GM12878 (cell line): Measurements from ENCODE around the gene PIWIL4. TPM values are rescaled to one million over a fixed set of nuclear protein-coding genes. Genes with fewer than 3 reads are reported as not detected.

Source experiments
- ATAC-seq: fragments of 200-7000 bp; cut with Tn5 transposase; 3 replicates; pipeline ENCODE4 v1.9.1; 2020; ENCODE audit warnings: mild to moderate bottlenecking, moderate library complexity
- BruUV-seq: library from RNA; stranded (reverse); fragments of 400-500 nt; replicated peaks from 2 replicates; lab custom pipeline; 2021; lab: Mats Ljungman, UMichigan
- CTCF ChIA-PET: fragments of 300-600 bp; sonication (Branson Sonifier 250); formaldehyde crosslinking; extraction: SDS; loops from one replicate; lab custom pipeline; 2021; ENCODE audit warnings: inconsistent platforms; lab: Yijun Ruan, JAX
- POLR2A ChIA-PET: fragments of 350-600 bp; formaldehyde crosslinking; extraction: SDS; loops from one replicate; lab custom pipeline; 2021; ENCODE audit warnings: inconsistent platforms; lab: Charles Lee
- RAD21 ChIA-PET: fragments of 300-600 bp; sonication (Branson Sonifier 250); formaldehyde crosslinking; loops from one replicate; lab custom pipeline; 2023; ENCODE audit warnings: antibody characterized with exemption; ENCODE audit not compliant: unreplicated experiment; lab: Charles Lee
- SMC1A ChIA-PET: fragments of 300-600 bp; sonication (Branson Sonifier 250); formaldehyde crosslinking; loops from one replicate; lab custom pipeline; 2023; ENCODE audit not compliant: unreplicated experiment, uncharacterized antibody; lab: Charles Lee
- DNase-seq: peaks from one replicate; pipeline ENCODE4 v3.0.0-alpha.2; 2011; ENCODE audit warnings: low read depth, low spot score
- FAIRE-seq: peaks from 3 replicates; lab custom pipeline; 2011; peaks lifted over from hg19 to GRCh38; lab: Jason Lieb, UNC
- H2AFZ ChIP-seq: 2 replicates; pipeline ENCODE4 v1.6.0; 2011; ENCODE audit warnings: low read depth, low read length, control low read depth; ENCODE audit not compliant: control insufficient read depth
- H3K27ac ChIP-seq: 2 replicates; pipeline ENCODE4 v1.5.1; 2011; ENCODE audit warnings: control low read depth; ENCODE audit not compliant: control insufficient read depth, insufficient read depth
- H3K27me3 ChIP-seq, 2 experiments: replicated peaks in 1 of 2; 2 replicates each; pipeline versions ENCODE4 v1.6.0 to v1.6.1; 2011; ENCODE audit warnings: low read length in 1 of 2; ENCODE audit not compliant: control insufficient read depth in 2 of 2, insufficient read depth in 2 of 2
- H3K36me3 ChIP-seq, 2 experiments: 2 replicates each; pipeline ENCODE4 v1.5.1; 2011; ENCODE audit warnings: low read length in 1 of 2; ENCODE audit not compliant: control insufficient read depth in 2 of 2, insufficient read depth in 2 of 2
- H3K4me1 ChIP-seq: 2 replicates; pipeline ENCODE4 v1.6.1; 2011; ENCODE audit warnings: mild to moderate bottlenecking, low read length, moderate library complexity, mixed read lengths; ENCODE audit not compliant: control insufficient read depth, insufficient read depth
- H3K4me2 ChIP-seq: 2 replicates; pipeline ENCODE4 v1.6.0; 2011; ENCODE audit warnings: control low read depth; ENCODE audit not compliant: control insufficient read depth, insufficient read depth
- H3K4me3 ChIP-seq: fragments of 200-600 bp; sonication (generic); 2 replicates; pipeline ENCODE4 v1.5.1; 2016
- H3K79me2 ChIP-seq: 2 replicates; pipeline ENCODE4 v1.6.0; 2011; ENCODE audit warnings: low read length; ENCODE audit not compliant: control insufficient read depth, insufficient read depth
- H3K9ac ChIP-seq: 2 replicates; pipeline ENCODE4 v1.8.0; 2011; ENCODE audit warnings: low read length, control low read depth, mixed read lengths; ENCODE audit not compliant: control insufficient read depth, insufficient read depth
- H3K9me3 ChIP-seq: replicated peaks from 3 replicates; pipeline ENCODE4 v1.5.1; 2011; ENCODE audit warnings: mild to moderate bottlenecking, low read length; ENCODE audit not compliant: control insufficient read depth, insufficient read depth
- H4K20me1 ChIP-seq: 2 replicates; pipeline ENCODE4 v1.6.0; 2011; ENCODE audit not compliant: control insufficient read depth, insufficient read depth
- DPF2 ChIP-seq: fragments of 450-650 bp; IDR thresholded peaks from 2 replicates; pipeline ENCODE4 v1.6.1; 2017; ENCODE audit warnings: mild to moderate bottlenecking
- EP300 ChIP-seq, 2 experiments: fragments of 150-350 bp in 1 of 2; IDR thresholded peaks; 2 replicates each; pipeline ENCODE4 v1.6.1; 2011 to 2012; ENCODE audit warnings: low read depth in 2 of 2, low read length in 2 of 2, borderline replicate concordance in 1 of 2, improper control_type of control experiment in 1 of 2, inconsistent platforms in 1 of 2; ENCODE audit not compliant: control insufficient read depth in 1 of 2
- GATAD2B ChIP-seq: fragments of 450-650 bp; conservative IDR thresholded peaks from 2 replicates; pipeline ENCODE4 v1.6.1; 2017; ENCODE audit warnings: low read depth, mild to moderate bottlenecking, moderate library complexity
- IKZF1 ChIP-seq: fragments of 450-650 bp; conservative IDR thresholded peaks from 2 replicates; pipeline ENCODE4 v1.6.1; 2017; ENCODE audit warnings: antibody characterized with exemption, mild to moderate bottlenecking
- IRF4 ChIP-seq: IDR thresholded peaks from 2 replicates; pipeline ENCODE4 v1.6.1; 2011; ENCODE audit warnings: low read depth, low read length
- MYC ChIP-seq: IDR thresholded peaks from 2 replicates; pipeline ENCODE4 v1.6.1; 2011; ENCODE audit warnings: mild to moderate bottlenecking, low read length, moderate library complexity, inconsistent platforms; ENCODE audit not compliant: insufficient read depth, insufficient replicate concordance, insufficient read length, severe bottlenecking
- NKRF ChIP-seq: fragments of 450-650 bp; conservative IDR thresholded peaks from 2 replicates; pipeline ENCODE4 v1.6.1; 2017; ENCODE audit warnings: mild to moderate bottlenecking, moderate library complexity
- NR2F1 ChIP-seq: fragments of 450-650 bp; conservative IDR thresholded peaks from 2 replicates; pipeline ENCODE4 v1.6.1; 2017; ENCODE audit warnings: mild to moderate bottlenecking
- PAX8 ChIP-seq: fragments of 450-650 bp; IDR thresholded peaks from 2 replicates; pipeline ENCODE4 v1.6.1; 2017; ENCODE audit warnings: mild to moderate bottlenecking, moderate library complexity
- RAD51 ChIP-seq: fragments of 450-650 bp; IDR thresholded peaks from 2 replicates; pipeline ENCODE4 v1.6.1; 2016; ENCODE audit warnings: moderate library complexity, mild to moderate bottlenecking, inconsistent platforms
- RCOR1 ChIP-seq: conservative IDR thresholded peaks from 2 replicates; pipeline ENCODE4 v1.6.1; 2012; ENCODE audit warnings: low read depth, low read length, improper control_type of control experiment
- RUNX3 ChIP-seq: IDR thresholded peaks from 2 replicates; pipeline ENCODE4 v1.6.1; 2012; ENCODE audit warnings: low read length, inconsistent platforms
- SIN3A ChIP-seq: IDR thresholded peaks from 2 replicates; pipeline ENCODE4 v1.6.1; 2012; ENCODE audit warnings: low read depth, low read length, improper control_type of control experiment
- SPI1 ChIP-seq: IDR thresholded peaks from 2 replicates; pipeline ENCODE4 v1.6.1; 2011; ENCODE audit warnings: low read depth, mild to moderate bottlenecking, low read length, moderate library complexity, borderline replicate concordance; ENCODE audit not compliant: insufficient read depth
- TAF1 ChIP-seq: IDR thresholded peaks from 2 replicates; pipeline ENCODE4 v1.6.1; 2011; ENCODE audit warnings: mild to moderate bottlenecking, low read depth, low read length, borderline replicate concordance
- ZNF207 ChIP-seq: fragments of 450-650 bp; IDR thresholded peaks from 2 replicates; pipeline ENCODE4 v1.6.1; 2014; ENCODE audit warnings: antibody characterized with exemption, mild to moderate bottlenecking, borderline replicate concordance
- WGBS: methylation state at CpG from one replicate; pipeline ENCODE4 v1.1.6; 2016; ENCODE audit warnings: low lambda C conversion rate; ENCODE audit not compliant: insufficient replicate concordance, insufficient coverage; ENCODE audit errors: missing lambda C conversion rate; 5-methylcytosine and 5-hydroxymethylcytosine counted together
- in situ Hi-C: fragments of 300-500 bp; cut with MboI; formaldehyde crosslinking; loops from 9 replicates; pipeline ENCODE4 v1.14.3; 2018; ENCODE audit warnings: mixed read lengths
- intact Hi-C: fragments of 100-400 bp; cut with micrococcal nuclease; formaldehyde crosslinking; loops from one replicate; pipeline ENCODE4 v1.14.2; 2022; ENCODE audit not compliant: unreplicated experiment
- polyA plus RNA-seq, 11 experiments: library from polyadenylated mRNA; depleted of rRNA in 4 of 11; unstranded in 6 of 11; stranded (reverse) in 5 of 11; fragments of >200 nt; fragmentation: Nextera tagmentation in 4 of 11; fragmentation: Illumina TruSeq in 1 of 11; extraction: Ambion mirVana in 4 of 11; extraction: Trizol in 1 of 11; gene quantifications; 1 replicate in 1 of 11; 2 replicates in 10 of 11; pipeline versions ENCODE4 v1.2.1 to v1.2.3, GENCODE V29; 2011 to 2016; ENCODE audit warnings: inconsistent platforms in 2 of 11, missing spikeins in 2 of 11, low read depth in 1 of 11
- total RNA-seq, 4 experiments: library from RNA; depleted of rRNA in 3 of 4; stranded (reverse); fragments of >200 nt in 3 of 4; fragmentation: Illumina TruSeq in 1 of 4; extraction: Trizol in 1 of 4; gene quantifications; 2 replicates each; pipeline versions ENCODE4 v1.2.1 to v1.2.3, GENCODE V29; 2013 to 2021
- TF ChIP-seq, protein P1 (sequence below): fragments of 450-650 bp; IDR thresholded peaks from 2 replicates; pipeline ENCODE4 v1.6.1; 2016; ENCODE audit warnings: mild to moderate bottlenecking

The PIWIL4 gene
- total and polyA plus RNA-seq, 10 of the 15 experiments (the other 5 are each of a cell fraction or from before 2014, with no cell fraction given) = 0.23 to 13.3 (median 0.47) TPM

DNA sequence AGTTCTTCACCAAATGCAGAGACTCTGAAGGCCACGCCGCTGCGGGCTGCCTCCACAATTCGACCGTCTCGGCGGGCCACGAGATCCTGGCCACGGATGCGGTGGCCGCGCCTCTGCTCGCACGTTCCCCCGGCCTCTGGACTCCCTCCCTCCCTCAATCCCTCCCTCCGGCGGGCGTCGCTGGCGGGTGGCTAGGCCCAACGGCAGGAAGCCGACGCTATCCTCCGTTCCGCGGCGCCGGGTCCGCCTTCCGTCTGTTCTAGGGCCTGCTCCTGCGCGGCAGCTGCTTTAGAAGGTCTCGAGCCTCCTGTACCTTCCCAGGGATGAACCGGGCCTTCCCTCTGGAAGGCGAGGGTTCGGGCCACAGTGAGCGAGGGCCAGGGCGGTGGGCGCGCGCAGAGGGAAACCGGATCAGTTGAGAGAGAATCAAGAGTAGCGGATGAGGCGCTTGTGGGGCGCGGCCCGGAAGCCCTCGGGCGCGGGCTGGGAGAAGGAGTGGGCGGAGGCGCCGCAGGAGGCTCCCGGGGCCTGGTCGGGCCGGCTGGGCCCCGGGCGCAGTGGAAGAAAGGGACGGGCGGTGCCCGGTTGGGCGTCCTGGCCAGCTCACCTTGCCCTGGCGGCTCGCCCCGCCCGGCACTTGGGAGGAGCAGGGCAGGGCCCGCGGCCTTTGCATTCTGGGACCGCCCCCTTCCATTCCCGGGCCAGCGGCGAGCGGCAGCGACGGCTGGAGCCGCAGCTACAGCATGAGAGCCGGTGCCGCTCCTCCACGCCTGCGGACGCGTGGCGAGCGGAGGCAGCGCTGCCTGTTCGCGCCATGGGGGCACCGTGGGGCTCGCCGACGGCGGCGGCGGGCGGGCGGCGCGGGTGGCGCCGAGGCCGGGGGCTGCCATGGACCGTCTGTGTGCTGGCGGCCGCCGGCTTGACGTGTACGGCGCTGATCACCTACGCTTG is 23.2 kb upstream of the PIWIL4 start, which contains the start of gene FUT4:
Gene FUT4, plus strand, starts transcription at position 227 of the 951 bp plus-strand sequence. Its CDS starts 213 bp downstream, at position 440.
- WGBS = under 1% methylated on average over 73 of the region's 109 CpGs
- intact Hi-C loops (loop anchor here (1.0 to 2.0 kb wide), 3 partner anchors 25 to 59 kb away; no protein-coding TSS in a partner anchor), in situ Hi-C loops (no loop called here)
- CTCF ChIA-PET = interaction anchor here (1.1 to 1.9 kb wide), 3 partner anchors 27 to 60 kb away, joined by 5 read pairs; no protein-coding TSS in a partner anchor
- POLR2A ChIA-PET = interaction anchor here (0.6 to 4.6 kb wide), 7 partner anchors 10 to 59 kb away, joined by 3 to 27 read pairs (median 4); no protein-coding TSS in a partner anchor
- BruUV-seq = no TSS peak
- H3K4me2 ChIP-seq = peak within 1 kb of the TSS; percentile 77
- no peaks in the 10 kb centered on the region for H3K9me3 ChIP-seq
- H3K27ac ChIP-seq = peak within 1 kb of the TSS; percentile 79
- RAD21 ChIA-PET = interaction anchor here (0.6 to 9.3 kb wide), 9 partner anchors 15 to 217 kb away, joined by 3 to 52 read pairs (median 3); no protein-coding TSS in a partner anchor
- no peaks in the 10 kb centered on the region for H3K36me3 ChIP-seq
- peaks cover 2% of the 10 kb centered on the region for H3K79me2 ChIP-seq
- ATAC-seq = peak; percentile 88
- no peak for DNase-seq
- SMC1A ChIA-PET = interaction anchor here (1.0 to 2.1 kb wide), 4 partner anchors 48 to 59 kb away, joined by 4 to 11 read pairs (median 4); no protein-coding TSS in a partner anchor
- H3K4me1 ChIP-seq = no peaks in the 10 kb centered on the region
- H2AFZ ChIP-seq = peak within 1 kb of the TSS; percentile 96
- H3K4me3 ChIP-seq = peak within 1 kb of the TSS; percentile 80
- no peaks in the 10 kb centered on the region for H4K20me1 ChIP-seq
- H3K9ac ChIP-seq = peak within 1 kb of the TSS; percentile 85
- FAIRE-seq = no peak
- no peaks in the 10 kb centered on the region for H3K27me3 ChIP-seq
- TF ChIP-seq GATAD2B (no peak; the same call in 1 of the 2 replicates), DPF2 (peak; percentile 65), RUNX3 (0 out of 2 replicates have a peak, but pooled peaks have one; percentile 19), RAD51 (no peak), ZNF207 (peak; percentile 57; the same call in 1 of the 2 replicates), IKZF1 (peak; percentile 92), SIN3A (no peak), IRF4 (0 out of 2 replicates have a peak, but pooled peaks have one; percentile 9), TAF1 (no peak), MYC (peak; percentile 62), PAX8 (no peak), EP300 (IDR thresholded peaks at IDR 0.05; ENCODE audit: borderline replicate concordance in 1 of 2, control insufficient read depth in 1 of 2, low read depth in 2 of 2, low read length in 2 of 2) (no peak), NKRF (peak; percentile 74), NR2F1 (peak; percentile 70), RCOR1 (0 out of 2 replicates have a peak, but pooled peaks have one; percentile 16), SPI1 (no peak)
- TF ChIP-seq, protein P1, sequence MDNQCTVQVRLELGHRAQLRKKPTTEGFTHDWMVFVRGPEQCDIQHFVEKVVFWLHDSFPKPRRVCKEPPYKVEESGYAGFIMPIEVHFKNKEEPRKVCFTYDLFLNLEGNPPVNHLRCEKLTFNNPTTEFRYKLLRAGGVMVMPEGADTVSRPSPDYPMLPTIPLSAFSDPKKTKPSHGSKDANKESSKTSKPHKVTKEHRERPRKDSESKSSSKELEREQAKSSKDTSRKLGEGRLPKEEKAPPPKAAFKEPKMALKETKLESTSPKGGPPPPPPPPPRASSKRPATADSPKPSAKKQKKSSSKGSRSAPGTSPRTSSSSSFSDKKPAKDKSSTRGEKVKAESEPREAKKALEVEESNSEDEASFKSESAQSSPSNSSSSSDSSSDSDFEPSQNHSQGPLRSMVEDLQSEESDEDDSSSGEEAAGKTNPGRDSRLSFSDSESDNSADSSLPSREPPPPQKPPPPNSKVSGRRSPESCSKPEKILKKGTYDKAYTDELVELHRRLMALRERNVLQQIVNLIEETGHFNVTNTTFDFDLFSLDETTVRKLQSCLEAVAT = peak; percentile 76
